SJCRH30 (cell line): Measurements from ENCODE around the gene STK32A. TPM values are rescaled to one million over a fixed set of nuclear protein-coding genes. Genes with fewer than 3 reads are reported as not detected.

Experiments used
- DNase-seq, 2 experiments: peaks; one replicate each; pipeline ENCODE4 v3.0.0-alpha.2; 2015 to 2020
- H3K27ac ChIP-seq: fragments of 250-450 bp; sonication (Bioruptor Pico); 2 replicates; pipeline ENCODE4 v1.5.1; 2020; ENCODE audit warnings: mild to moderate bottlenecking, moderate library complexity
- H3K27me3 ChIP-seq: fragments of 250-450 bp; sonication (Bioruptor Pico); 2 replicates; pipeline ENCODE4 v1.5.1; 2020; ENCODE audit warnings: mild to moderate bottlenecking, moderate library complexity
- H3K36me3 ChIP-seq: fragments of 250-450 bp; sonication (Bioruptor Pico); 2 replicates; pipeline ENCODE4 v1.5.1; 2020; ENCODE audit warnings: mild to moderate bottlenecking, moderate library complexity
- H3K4me1 ChIP-seq: fragments of 250-450 bp; sonication (Bioruptor Pico); 2 replicates; pipeline ENCODE4 v1.5.1; 2020; ENCODE audit warnings: mild to moderate bottlenecking, moderate library complexity
- H3K4me3 ChIP-seq: fragments of 250-450 bp; sonication (Bioruptor Pico); 2 replicates; pipeline ENCODE4 v1.5.1; 2020; ENCODE audit warnings: mild to moderate bottlenecking, moderate library complexity
- H3K9me3 ChIP-seq: fragments of 250-450 bp; sonication (Bioruptor Pico); replicated peaks from 2 replicates; pipeline ENCODE4 v1.5.1; 2020; ENCODE audit warnings: mild to moderate bottlenecking, moderate library complexity
- total RNA-seq: library from RNA; depleted of rRNA; stranded (reverse); fragments of >200 nt; shearing (Covaris generic); gene quantifications from 2 replicates; pipeline ENCODE4 v1.2.3, GENCODE V29; 2014

Gene STK32A
- total RNA-seq, 1 experiment from 2014 or later = 6.3 TPM

- Histone ChIP-seq H3K9me3 (0 out of 2 replicates have a peak, but pooled peaks cover 3% of the 10 kb centered on the region), H3K27me3 (no peaks in the 10 kb centered on the region), H3K4me1 (peaks cover 15% of the 10 kb centered on the region), H3K36me3 (peaks cover 10% of the 10 kb centered on the region), H3K27ac (no peak overlapping the region), H3K4me3 (no peak overlapping the region)
- no peak for DNase-seq
Measured at GRCh38 chr5:147400881-147401280, 166.1 kb downstream of the STK32A start.

- Histone ChIP-seq H3K9me3 (0 out of 2 replicates have a peak, but pooled peaks cover 3% of the 10 kb centered on the region), H3K36me3 (peaks cover 8% of the 10 kb centered on the region), H3K4me3 (no peak overlapping the region), H3K27ac (peak overlapping the region; percentile 9), H3K27me3 (no peaks in the 10 kb centered on the region), H3K4me1 (peaks cover 15% of the 10 kb centered on the region)
- DNase-seq = peak; percentile 30 to 41
Measured at GRCh38 chr5:147403651-147404640, 169.1 kb downstream of the STK32A start.

- Histone ChIP-seq H3K4me3 (no peak overlapping the region), H3K27ac (peak overlapping the region; percentile 9; the same call in 1 of the 2 replicates), H3K27me3 (no peaks in the 10 kb centered on the region), H3K9me3 (0 out of 2 replicates have a peak, but pooled peaks cover 3% of the 10 kb centered on the region), H3K4me1 (peaks cover 15% of the 10 kb centered on the region), H3K36me3 (peaks cover 8% of the 10 kb centered on the region)
- DNase-seq = no peak
Measured at GRCh38 chr5:147404706-147405105, 169.9 kb downstream of the STK32A start.

- Histone ChIP-seq H3K4me3 (no peak overlapping the region), H3K27me3 (no peaks in the 10 kb centered on the region), H3K36me3 (peaks cover 8% of the 10 kb centered on the region), H3K4me1 (peaks cover 26% of the 10 kb centered on the region), H3K27ac (no peak overlapping the region), H3K9me3 (0 out of 2 replicates have a peak, but pooled peaks cover 3% of the 10 kb centered on the region)
- no peak for DNase-seq
Measured at GRCh38 chr5:147406636-147407035, 171.8 kb downstream of the STK32A start.

- H3K36me3 ChIP-seq = peaks cover 8% of the 10 kb centered on the region
- no peaks in the 10 kb centered on the region for H3K27me3 ChIP-seq
- no peak overlapping the region for H3K27ac ChIP-seq
- H3K9me3 ChIP-seq = 0 out of 2 replicates have a peak, but pooled peaks cover 3% of the 10 kb centered on the region
- DNase-seq = no peak
- H3K4me1 ChIP-seq = peaks cover 26% of the 10 kb centered on the region
- no peak overlapping the region for H3K4me3 ChIP-seq
Measured at GRCh38 chr5:147407094-147407681, 172.4 kb downstream of the STK32A start.

GRCh38 chr5:147408980-147409379 is 174.2 kb downstream of the STK32A start:
- H3K9me3 ChIP-seq = no peaks in the 10 kb centered on the region
- no peak overlapping the region for H3K27ac ChIP-seq
- no peaks in the 10 kb centered on the region for H3K27me3 ChIP-seq
- no peak for DNase-seq
- H3K36me3 ChIP-seq = peaks cover 8% of the 10 kb centered on the region
- H3K4me1 ChIP-seq = peaks cover 29% of the 10 kb centered on the region
- no peak overlapping the region for H3K4me3 ChIP-seq

- peaks cover 18% of the 10 kb centered on the region for H3K36me3 ChIP-seq
- DNase-seq = peak; percentile 30 to 60
- H3K27me3 ChIP-seq = no peaks in the 10 kb centered on the region
- H3K9me3 ChIP-seq = no peaks in the 10 kb centered on the region
- no peak overlapping the region for H3K4me3 ChIP-seq
- peak overlapping the region; percentile 31; the same call in 1 of the 2 replicates for H3K27ac ChIP-seq
- peaks cover 26% of the 10 kb centered on the region for H3K4me1 ChIP-seq
Measured at GRCh38 chr5:147410496-147411358, 175.9 kb downstream of the STK32A start.

GRCh38 chr5:147411359-147412319 is 176.8 kb downstream of the STK32A start:
- no peak for DNase-seq
- Histone ChIP-seq H3K27me3 (no peaks in the 10 kb centered on the region), H3K9me3 (no peaks in the 10 kb centered on the region), H3K27ac (peak overlapping the region; percentile 31; the same call in 1 of the 2 replicates), H3K4me1 (peaks cover 26% of the 10 kb centered on the region), H3K4me3 (no peak overlapping the region), H3K36me3 (peaks cover 18% of the 10 kb centered on the region)

- no peak overlapping the region for H3K27ac ChIP-seq
- no peaks in the 10 kb centered on the region for H3K27me3 ChIP-seq
- H3K4me1 ChIP-seq = peaks cover 33% of the 10 kb centered on the region
Measured at GRCh38 chr5:147412561-147412960, 177.7 kb downstream of the STK32A start.

GRCh38 chr5:147413266-147413665 is 178.4 kb downstream of the STK32A start:
- no peaks in the 10 kb centered on the region for H3K27me3 ChIP-seq
- H3K9me3 ChIP-seq = no peaks in the 10 kb centered on the region
- no peak overlapping the region for H3K27ac ChIP-seq
- peaks cover 18% of the 10 kb centered on the region for H3K36me3 ChIP-seq
- H3K4me3 ChIP-seq = no peak overlapping the region
- peak in 1 of 2 experiments; percentile 65 for DNase-seq
- H3K4me1 ChIP-seq = peaks cover 34% of the 10 kb centered on the region

More at GRCh38 chr5:147412561-147412960, 177.7 kb downstream of the STK32A start:
- Histone ChIP-seq H3K4me3 (no peak overlapping the region), H3K9me3 (no peaks in the 10 kb centered on the region), H3K36me3 (peaks cover 18% of the 10 kb centered on the region)
- no peak for DNase-seq

- no peak overlapping the region for H3K27ac ChIP-seq
- no peaks in the 10 kb centered on the region; the same call in 1 of the 2 replicates for H3K9me3 ChIP-seq
- H3K4me1 ChIP-seq = peaks cover 33% of the 10 kb centered on the region
- DNase-seq = no peak
- H3K4me3 ChIP-seq = no peak overlapping the region
- peaks cover 18% of the 10 kb centered on the region for H3K36me3 ChIP-seq
- no peaks in the 10 kb centered on the region for H3K27me3 ChIP-seq
Measured at GRCh38 chr5:147415651-147416050, 180.8 kb downstream of the STK32A start.

GRCh38 chr5:147417135-147417813 is 182.4 kb downstream of the STK32A start:
- H3K9me3 ChIP-seq = no peaks in the 10 kb centered on the region; the same call in 1 of the 2 replicates
- H3K36me3 ChIP-seq = peaks cover 13% of the 10 kb centered on the region
- peak in 1 of 2 experiments; percentile 17 for DNase-seq
- no peak overlapping the region for H3K27ac ChIP-seq
- no peak overlapping the region for H3K4me3 ChIP-seq
- no peaks in the 10 kb centered on the region for H3K27me3 ChIP-seq
- H3K4me1 ChIP-seq = peaks cover 23% of the 10 kb centered on the region

GRCh38 chr5:147418613-147419012 is 183.8 kb downstream of the STK32A start:
- peaks cover 21% of the 10 kb centered on the region for H3K4me1 ChIP-seq
- H3K4me3 ChIP-seq = no peak overlapping the region
- no peak for DNase-seq
- H3K36me3 ChIP-seq = peaks cover 11% of the 10 kb centered on the region; the same call in 1 of the 2 replicates
- no peak overlapping the region for H3K27ac ChIP-seq
- no peaks in the 10 kb centered on the region for H3K27me3 ChIP-seq
- no peaks in the 10 kb centered on the region; the same call in 1 of the 2 replicates for H3K9me3 ChIP-seq
